Esophagus squamous epithelium (tissue), 5 donors: Measurements from ENCODE around the gene IMMP2L. TPM values are rescaled to one million over a fixed set of nuclear protein-coding genes. Genes with fewer than 3 reads are reported as not detected.

Experiments
- DNase-seq: peaks from one replicate; lab custom pipeline; 2025; lab: John Stamatoyannopoulos, UW
- H3K27ac ChIP-seq, 4 donors: fragments of 200-600 bp; sonication (generic); one replicate each; pipeline ENCODE4 v1.5.1; 2016 to 2019; ENCODE audit warnings: mild to moderate bottlenecking in 1 of 4
- H3K27me3 ChIP-seq, 4 donors: fragments of 200-600 bp; sonication (generic); 1 replicate in 3 of 4; 2 replicates in 1 of 4; pipeline versions ENCODE4 v1.5.1 to v1.6.0; 2017 to 2021; ENCODE audit warnings: antibody characterized with exemption in 1 of 4
- H3K36me3 ChIP-seq, 3 donors: fragments of 200-600 bp; sonication (generic); one replicate each; pipeline ENCODE4 v1.5.1; 2016 to 2019
- H3K4me1 ChIP-seq, 3 donors: fragments of 200-600 bp; sonication (generic); one replicate each; pipeline ENCODE4 v1.5.1; 2017 to 2019
- H3K4me3 ChIP-seq, 4 donors: fragments of 200-600 bp; sonication (generic); 1 replicate in 3 of 4; 2 replicates in 1 of 4; pipeline ENCODE4 v1.5.1; 2016 to 2019; ENCODE audit warnings: mild to moderate bottlenecking in 2 of 4, moderate library complexity in 1 of 4
- H3K9me3 ChIP-seq, 3 donors: fragments of 200-600 bp; sonication (generic); one replicate each; pipeline ENCODE4 v1.5.1; 2016 to 2019
- CTCF ChIP-seq, 6 experiments: fragments of 450-650 bp in 4 of 6; fragments of 200-600 bp in 2 of 6; sonication (generic) in 2 of 6; IDR thresholded peaks; one replicate each; pipeline ENCODE4 v1.5.1; 2016 to 2019; ENCODE audit warnings: antibody characterized with exemption in 6 of 6, mild to moderate bottlenecking in 4 of 6, moderate library complexity in 4 of 6
- POLR2A ChIP-seq, 4 donors: fragments of 450-650 bp; IDR thresholded peaks; one replicate each; pipeline ENCODE4 v1.6.1; 2017; ENCODE audit warnings: antibody characterized with exemption in 4 of 4, mild to moderate bottlenecking in 4 of 4, moderate library complexity in 3 of 4
- WGBS, 2 donors: methylation state at CpG; one replicate each; pipeline ENCODE4 v1.1.5; 2018; 5-methylcytosine and 5-hydroxymethylcytosine counted together
- intact Hi-C: fragments of 100-400 bp; cut with DNase I; formaldehyde crosslinking; loops from one replicate; pipeline ENCODE4 v1.15.0; 2022
- total RNA-seq, 4 donors: library from RNA; depleted of rRNA; stranded (reverse); fragments of >200 nt; gene quantifications; one replicate each; pipeline ENCODE4 v1.1.0, GENCODE V29; 2016
- donor health status: DM: yes; HTN: yes; CAD: no.

IMMP2L gene
- total RNA-seq, 4 donors from 2014 or later, result 1.6 to 21.7 (median 5.4) TPM

- no peak overlapping the region for H3K27ac ChIP-seq
- H3K4me3 ChIP-seq, result no peak overlapping the region
- intact Hi-C loops, result no loop called here
- no peaks in the 10 kb centered on the region for H3K4me1 ChIP-seq
- 34 to 70% methylated on average over 6 of the region's 6 CpGs for WGBS, 2 donors
- no peaks in the 10 kb centered on the region for H3K36me3 ChIP-seq
- no peak for DNase-seq
- no peaks in the 10 kb centered on the region for H3K9me3 ChIP-seq
- no peaks in the 10 kb centered on the region for H3K27me3 ChIP-seq
- TF ChIP-seq CTCF (IDR thresholded peaks at IDR 0.05) (no peak), POLR2A (IDR thresholded peaks at IDR 0.05) (no peak)
Observed at GRCh38 chr7:110724811-110725210, 837.5 kb downstream of the IMMP2L start.

GRCh38 chr7:110721395-110721794 lies 840.9 kb downstream of the IMMP2L start:
- H3K4me1 ChIP-seq, result no peaks in the 10 kb centered on the region
- H3K36me3 ChIP-seq, result no peaks in the 10 kb centered on the region
- no peak for DNase-seq
- H3K27ac ChIP-seq, result no peak overlapping the region
- H3K9me3 ChIP-seq, result no peaks in the 10 kb centered on the region
- intact Hi-C loops, result no loop called here
- TF ChIP-seq POLR2A (IDR thresholded peaks at IDR 0.05), result no peak
- no peak for TF ChIP-seq CTCF (IDR thresholded peaks at IDR 0.05)
- no peak overlapping the region for H3K4me3 ChIP-seq
- 97 to 100% methylated on average over 2 of the region's 2 CpGs for WGBS, 2 donors
- H3K27me3 ChIP-seq, result no peaks in the 10 kb centered on the region

- Histone ChIP-seq H3K4me3 (no peak overlapping the region), H3K27me3 (no peaks in the 10 kb centered on the region), H3K36me3 (no peaks in the 10 kb centered on the region), H3K4me1 (no peaks in the 10 kb centered on the region), H3K9me3 (no peaks in the 10 kb centered on the region), H3K27ac (no peak overlapping the region)
- 85 to 91% methylated on average over 3 of the region's 3 CpGs for WGBS, 2 donors
- no peak for DNase-seq
- TF ChIP-seq POLR2A (IDR thresholded peaks at IDR 0.05) (no peak), CTCF (IDR thresholded peaks at IDR 0.05) (no peak)
- intact Hi-C loops, result no loop called here
Observed at GRCh38 chr7:110720626-110721025, 841.7 kb downstream of the IMMP2L start.

- WGBS, 2 donors, result 71 to 78% methylated on average over 3 of the region's 3 CpGs
- no peak for TF ChIP-seq CTCF (IDR thresholded peaks at IDR 0.05)
- H3K27me3 ChIP-seq, result no peaks in the 10 kb centered on the region
- no peak overlapping the region for H3K27ac ChIP-seq
- no peaks in the 10 kb centered on the region for H3K9me3 ChIP-seq
- no peak overlapping the region for H3K4me3 ChIP-seq
- intact Hi-C loops, result no loop called here
- H3K4me1 ChIP-seq, result no peaks in the 10 kb centered on the region
- DNase-seq, result no peak
- no peaks in the 10 kb centered on the region for H3K36me3 ChIP-seq
Observed at GRCh38 chr7:110719741-110720140, 842.6 kb downstream of the IMMP2L start.

- H3K4me1 ChIP-seq, result no peaks in the 10 kb centered on the region
- 55 to 67% methylated on average over 3 of the region's 3 CpGs for WGBS, 2 donors
- H3K27ac ChIP-seq, result no peak overlapping the region
- TF ChIP-seq CTCF (IDR thresholded peaks at IDR 0.05) (no peak), POLR2A (IDR thresholded peaks at IDR 0.05) (no peak)
- no peak overlapping the region for H3K4me3 ChIP-seq
- intact Hi-C loops, result no loop called here
- DNase-seq, result no peak
- H3K36me3 ChIP-seq, result no peaks in the 10 kb centered on the region
- no peaks in the 10 kb centered on the region for H3K9me3 ChIP-seq
- no peaks in the 10 kb centered on the region for H3K27me3 ChIP-seq
Observed at GRCh38 chr7:110718503-110719205, 843.6 kb downstream of the IMMP2L start.
